Gastrocnemius medialis (tissue), 4 donors: Measurements from ENCODE around the gene CGB7. TPM values are rescaled to one million over a fixed set of nuclear protein-coding genes. Genes with fewer than 3 reads are reported as not detected.

Source experiments
- ATAC-seq, 2 donors: fragments of 150-250 bp; one replicate each; pipeline ENCODE4 v1.9.1; 2016
- DNase-seq, 2 donors: peaks; one replicate each; pipeline ENCODE4 v3.0.0-alpha.2; 2019
- H3K27ac ChIP-seq, 4 donors: fragments of 200-600 bp; sonication (generic); 1 replicate in 1 of 4; 2 replicates in 3 of 4; pipeline ENCODE4 v1.5.1; 2016 to 2018; ENCODE audit warnings: mild to moderate bottlenecking in 2 of 4, moderate library complexity in 1 of 4
- H3K27me3 ChIP-seq, 3 donors: fragments of 200-600 bp; sonication (generic) in 2 of 3; 1 replicate in 1 of 3; 2 replicates in 2 of 3; pipeline versions ENCODE4 v1.5.1 to v1.6.0; 2016 to 2019; ENCODE audit warnings: mild to moderate bottlenecking in 1 of 3, moderate library complexity in 1 of 3
- H3K36me3 ChIP-seq, 2 donors: fragments of 200-600 bp; sonication (generic) in 1 of 2; one replicate each; pipeline ENCODE4 v1.5.1; 2017 to 2018
- H3K4me1 ChIP-seq, 2 donors: fragments of 200-600 bp; sonication (generic) in 1 of 2; one replicate each; pipeline ENCODE4 v1.5.1; 2016 to 2017; ENCODE audit warnings: mild to moderate bottlenecking in 2 of 2
- H3K4me3 ChIP-seq, 4 donors: fragments of 200-600 bp; sonication (generic) in 3 of 4; 1 replicate in 1 of 4; 2 replicates in 3 of 4; pipeline ENCODE4 v1.5.1; 2016 to 2019; ENCODE audit warnings: mild to moderate bottlenecking in 2 of 4
- H3K9me3 ChIP-seq, 3 donors: fragments of 200-600 bp; sonication (generic) in 2 of 3; 1 replicate in 1 of 3; 2 replicates in 2 of 3; pipeline ENCODE4 v1.5.1; 2016 to 2019
- POLR2A ChIP-seq, 2 donors: fragments of 450-650 bp; IDR thresholded peaks; one replicate each; pipeline ENCODE4 v1.6.1; 2017; ENCODE audit warnings: antibody characterized with exemption in 2 of 2, mild to moderate bottlenecking in 2 of 2, moderate library complexity in 2 of 2
- in situ Hi-C, 4 donors: fragments of 200-750 bp; cut with MboI; loops; one replicate each; pipeline versions ENCODE4 v1.15.0 to v1.8.0; 2017; ENCODE audit warnings: low sequenced_read_pairs in 4 of 4
- intact Hi-C: fragments of 100-400 bp; cut with DNase I; formaldehyde crosslinking; loops from one replicate; pipeline ENCODE4 v1.15.1; 2023; ENCODE audit warnings: low total_unique reads
- total RNA-seq, 4 donors: library from RNA; depleted of rRNA; stranded (reverse); fragments of >200 nt; gene quantifications; one replicate each; pipeline versions ENCODE4 v1.1.0 to v1.2.3, GENCODE V29; 2016
- TF ChIP-seq, protein P1 (sequence below), 5 experiments: fragments of 450-650 bp in 3 of 5; fragments of 200-600 bp in 2 of 5; sonication (generic) in 2 of 5; IDR thresholded peaks in 4 of 5; conservative IDR thresholded peaks in 1 of 5; 1 replicate in 4 of 5; 2 replicates in 1 of 5; pipeline ENCODE4 v1.5.1; 2016 to 2019; ENCODE audit warnings: antibody characterized with exemption in 5 of 5, mild to moderate bottlenecking in 3 of 5, moderate library complexity in 3 of 5

Gene CGB7
- total RNA-seq, 4 donors from 2014 or later, result 0.42 to 1.1 TPM; not detected in 2

- in situ Hi-C loops (no loop called here), intact Hi-C loops (no loop called here)
- no peak for ATAC-seq
Measured at GRCh38 chr19:49102303-49102702, 44.8 kb upstream of the CGB7 start.

GRCh38 chr19:49101160-49101559, 43.6 kb upstream of the CGB7 start:
- Histone ChIP-seq H3K4me3 (no peak overlapping the region), H3K9me3 (no peaks in the 10 kb centered on the region), H3K27ac (peak overlapping the region in 3 of 4 donors; percentile 1 to 37 (median 34)), H3K4me1 (peaks cover 27 to 33% of the 10 kb centered on the region in 2 donors), H3K27me3 (no peaks in the 10 kb centered on the region), H3K36me3 (peaks cover 0 to 83% of the 10 kb centered on the region in 2 donors)
- no peak for TF ChIP-seq POLR2A (IDR thresholded peaks at IDR 0.05)
- TF ChIP-seq, protein P1, sequence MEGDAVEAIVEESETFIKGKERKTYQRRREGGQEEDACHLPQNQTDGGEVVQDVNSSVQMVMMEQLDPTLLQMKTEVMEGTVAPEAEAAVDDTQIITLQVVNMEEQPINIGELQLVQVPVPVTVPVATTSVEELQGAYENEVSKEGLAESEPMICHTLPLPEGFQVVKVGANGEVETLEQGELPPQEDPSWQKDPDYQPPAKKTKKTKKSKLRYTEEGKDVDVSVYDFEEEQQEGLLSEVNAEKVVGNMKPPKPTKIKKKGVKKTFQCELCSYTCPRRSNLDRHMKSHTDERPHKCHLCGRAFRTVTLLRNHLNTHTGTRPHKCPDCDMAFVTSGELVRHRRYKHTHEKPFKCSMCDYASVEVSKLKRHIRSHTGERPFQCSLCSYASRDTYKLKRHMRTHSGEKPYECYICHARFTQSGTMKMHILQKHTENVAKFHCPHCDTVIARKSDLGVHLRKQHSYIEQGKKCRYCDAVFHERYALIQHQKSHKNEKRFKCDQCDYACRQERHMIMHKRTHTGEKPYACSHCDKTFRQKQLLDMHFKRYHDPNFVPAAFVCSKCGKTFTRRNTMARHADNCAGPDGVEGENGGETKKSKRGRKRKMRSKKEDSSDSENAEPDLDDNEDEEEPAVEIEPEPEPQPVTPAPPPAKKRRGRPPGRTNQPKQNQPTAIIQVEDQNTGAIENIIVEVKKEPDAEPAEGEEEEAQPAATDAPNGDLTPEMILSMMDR (IDR thresholded peaks at IDR 0.05 in 4 of 5, conservative IDR thresholded peaks at IDR 0.05 in 1 of 5), result no peak
- ATAC-seq (no peak), DNase-seq (no peak)
- in situ Hi-C loops (no loop called here), intact Hi-C loops (no loop called here)

More at GRCh38 chr19:49102303-49102702, 44.8 kb upstream of the CGB7 start:
- Histone ChIP-seq H3K27ac (peak overlapping the region in 3 of 4 donors; percentile 11 to 47 (median 33)), H3K4me3 (no peak overlapping the region), H3K9me3 (no peaks in the 10 kb centered on the region), H3K36me3 (peaks cover 0 to 94% of the 10 kb centered on the region in 2 donors), H3K27me3 (no peaks in the 10 kb centered on the region), H3K4me1 (peaks cover 23 to 24% of the 10 kb centered on the region in 2 donors)
- DNase-seq, result no peak
- TF ChIP-seq POLR2A (IDR thresholded peaks at IDR 0.05), result no peak
- TF ChIP-seq, protein P1 (IDR thresholded peaks at IDR 0.05 in 4 of 5, conservative IDR thresholded peaks at IDR 0.05 in 1 of 5), result no peak

- peak; percentile 75 for ATAC-seq
- peak in 1 of 2 donors; percentile 65 for DNase-seq
- Histone ChIP-seq H3K9me3 (no peaks in the 10 kb centered on the region), H3K4me1 (peaks cover 44 to 50% of the 10 kb centered on the region in 2 donors), H3K27ac (peak overlapping the region; percentile 75 to 85 (median 78)), H3K27me3 (no peaks in the 10 kb centered on the region), H3K36me3 (peaks cover 0 to 64% of the 10 kb centered on the region in 2 donors), H3K4me3 (no peak overlapping the region)
- in situ Hi-C loops, result loop anchor here in 3 of 4 donors (5.0 to 10.0 kb wide), 4 partner anchors 49 to 106 kb away; no protein-coding TSS in a partner anchor
- TF ChIP-seq, protein P1 (IDR thresholded peaks at IDR 0.05 in 4 of 5, conservative IDR thresholded peaks at IDR 0.05 in 1 of 5), result no peak
- TF ChIP-seq POLR2A (IDR thresholded peaks at IDR 0.05), result no peak
- intact Hi-C loops, result loop anchor here (1.0 kb wide), 2 partner anchors 48 to 100 kb away; no protein-coding TSS in a partner anchor
Measured at GRCh38 chr19:49098795-49099194, 41.2 kb upstream of the CGB7 start.

- intact Hi-C loops, result loop anchor here (1.0 kb wide), 3 partner anchors 9 to 101 kb away; no protein-coding TSS in a partner anchor
Measured at GRCh38 chr19:49097453-49098288, 40.1 kb upstream of the CGB7 start.

More at GRCh38 chr19:49097453-49098288, 40.1 kb upstream of the CGB7 start:
- Histone ChIP-seq H3K4me3 (no peak overlapping the region), H3K9me3 (no peaks in the 10 kb centered on the region), H3K36me3 (peaks cover 0 to 64% of the 10 kb centered on the region in 2 donors), H3K4me1 (peaks cover 46 to 50% of the 10 kb centered on the region in 2 donors), H3K27ac (peak overlapping the region; percentile 75 to 85 (median 78)), H3K27me3 (no peaks in the 10 kb centered on the region)
- no peak for TF ChIP-seq POLR2A (IDR thresholded peaks at IDR 0.05)
- TF ChIP-seq, protein P1 (IDR thresholded peaks at IDR 0.05 in 4 of 5, conservative IDR thresholded peaks at IDR 0.05 in 1 of 5), result peak; percentile 97 to 99 (median 99)
- DNase-seq (peak; percentile 50 to 80), ATAC-seq (peak; percentile 62 to 77)
- in situ Hi-C loops, result loop anchor here in 3 of 4 donors (5.0 to 10.0 kb wide), 4 partner anchors 50 to 107 kb away; no protein-coding TSS in a partner anchor
